ENCODE results near the gene RELL1.

Gene RELL1

DNA sequence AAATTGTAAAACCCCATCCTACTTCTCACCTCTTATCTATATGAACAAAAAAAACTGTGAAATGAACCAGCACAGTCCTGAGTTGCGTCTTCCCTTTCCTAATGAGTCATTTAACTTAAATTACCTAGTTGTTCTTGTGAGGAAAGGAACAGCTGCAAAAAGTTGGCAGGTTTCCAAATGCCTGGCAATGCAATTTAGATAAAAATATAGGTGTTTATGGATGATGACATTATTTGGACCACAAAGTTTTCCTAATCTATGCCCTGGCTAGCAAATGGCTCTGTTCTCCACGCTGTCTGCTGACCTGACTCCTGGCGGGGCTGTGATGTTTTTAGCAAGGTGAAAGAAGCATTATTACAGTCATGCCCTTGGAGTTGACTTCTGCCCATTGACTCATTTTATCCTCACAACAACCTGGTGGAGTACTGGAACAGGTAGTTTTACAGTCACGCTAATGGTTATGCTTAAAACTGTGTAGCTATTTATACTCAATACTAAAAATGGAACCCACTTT lies 29.8 kb upstream of the RELL1 start:
- Mint-ChIP-seq H3K4me1 (peaks cover 3 to 10% of the 10 kb centered on the region in 2 donors), H3K36me3 (no peaks in the 10 kb centered on the region), H3K27ac (peak overlapping the region; percentile 65), H3K27me3 (peaks cover 8 to 9% of the 10 kb centered on the region in 2 donors), H3K9me3 (no peaks in the 10 kb centered on the region), H3K4me3 (no peak overlapping the region)
- DNase-seq (peak; percentile 5), ATAC-seq (replicated peaks) (peak; percentile 74 to 86)

DNA sequence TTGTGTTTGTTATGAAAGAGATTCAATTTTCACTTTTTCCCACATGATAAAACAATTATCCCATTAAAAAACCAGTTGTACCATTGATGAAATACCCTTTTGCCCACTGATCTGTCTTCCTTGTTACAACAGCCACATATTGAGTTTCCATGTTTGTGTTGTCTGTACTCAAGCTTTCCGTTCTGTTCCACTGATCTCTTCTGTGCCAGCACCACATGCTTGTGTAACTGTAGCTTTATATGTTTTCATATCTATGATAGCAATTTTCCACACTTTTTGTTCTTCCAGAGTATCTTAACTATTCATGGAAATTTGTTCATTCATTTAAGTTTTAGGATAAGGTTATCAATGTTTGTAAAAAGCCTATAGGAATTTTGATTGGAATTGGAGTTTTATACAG lies 24.3 kb upstream of the RELL1 start:
- ATAC-seq (replicated peaks) (no peak), DNase-seq (no peak)
- H3K4me3 Mint-ChIP-seq = no peak overlapping the region
- no peaks in the 10 kb centered on the region for H3K9me3 Mint-ChIP-seq
- H3K27me3 Mint-ChIP-seq = peaks cover 4 to 14% of the 10 kb centered on the region in 2 donors
- H3K36me3 Mint-ChIP-seq = no peaks in the 10 kb centered on the region
- H3K27ac Mint-ChIP-seq = no peak overlapping the region
- no peaks in the 10 kb centered on the region for H3K4me1 Mint-ChIP-seq

GRCh38 chr4:37706032-37706431 lies 19.9 kb upstream of the RELL1 start:
- Mint-ChIP-seq H3K4me3 (no peak overlapping the region), H3K27me3 (peaks cover 0 to 6% of the 10 kb centered on the region in 2 donors), H3K36me3 (no peaks in the 10 kb centered on the region), H3K4me1 (no peaks in the 10 kb centered on the region), H3K27ac (no peak overlapping the region), H3K9me3 (no peaks in the 10 kb centered on the region)
- DNase-seq (no peak), ATAC-seq (replicated peaks) (no peak)

DNA sequence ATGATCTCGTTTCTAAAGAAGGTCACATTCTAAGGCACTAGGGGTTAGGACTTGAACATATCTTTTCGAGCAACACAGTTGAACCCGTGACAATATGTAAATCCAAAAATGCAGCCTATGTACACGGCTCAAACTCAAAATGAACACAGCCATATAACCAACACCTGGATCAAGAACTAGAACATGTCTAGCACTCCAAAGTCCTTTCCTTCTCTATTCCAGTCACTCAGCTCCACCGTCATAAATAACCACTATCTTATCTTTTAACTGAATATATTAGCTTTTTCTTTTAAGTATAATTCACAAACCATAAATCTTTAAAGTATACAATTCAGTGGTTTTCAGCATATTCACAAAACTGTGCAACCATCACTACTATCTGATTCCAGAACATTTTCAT lies 19.4 kb upstream of the RELL1 start:
- H3K4me1 Mint-ChIP-seq = no peaks in the 10 kb centered on the region
- H3K27ac Mint-ChIP-seq = no peak overlapping the region
- peaks cover 0 to 6% of the 10 kb centered on the region in 2 donors for H3K27me3 Mint-ChIP-seq
- no peaks in the 10 kb centered on the region for H3K36me3 Mint-ChIP-seq
- no peak overlapping the region for H3K4me3 Mint-ChIP-seq
- no peak for ATAC-seq (replicated peaks)
- no peak for DNase-seq
- H3K9me3 Mint-ChIP-seq = no peaks in the 10 kb centered on the region

GRCh38 chr4:37699868-37700481 lies 13.8 kb upstream of the RELL1 start:
- Mint-ChIP-seq H3K27ac (no peak overlapping the region), H3K27me3 (no peaks in the 10 kb centered on the region)
- no peak for ATAC-seq (replicated peaks)

GRCh38 chr4:37697566-37697965 lies 11.4 kb upstream of the RELL1 start:
- DNase-seq = no peak

More at GRCh38 chr4:37699868-37700481, 13.8 kb upstream of the RELL1 start:
- H3K4me3 Mint-ChIP-seq = no peak overlapping the region
- no peak for DNase-seq
- no peaks in the 10 kb centered on the region for H3K36me3 Mint-ChIP-seq
- H3K4me1 Mint-ChIP-seq = no peaks in the 10 kb centered on the region
- no peaks in the 10 kb centered on the region for H3K9me3 Mint-ChIP-seq

GRCh38 chr4:37693450-37694190 lies 7.4 kb upstream of the RELL1 start:
- H3K9me3 Mint-ChIP-seq = peaks cover 4 to 5% of the 10 kb centered on the region in 2 donors
- no peak for ATAC-seq (replicated peaks)
- no peaks in the 10 kb centered on the region for H3K4me1 Mint-ChIP-seq
- H3K27me3 Mint-ChIP-seq = no peaks in the 10 kb centered on the region
- H3K4me3 Mint-ChIP-seq = no peak overlapping the region
- DNase-seq = no peak
- no peak overlapping the region for H3K27ac Mint-ChIP-seq
- H3K36me3 Mint-ChIP-seq = peaks cover 3 to 4% of the 10 kb centered on the region in 2 donors

More at GRCh38 chr4:37697566-37697965, 11.4 kb upstream of the RELL1 start:
- Mint-ChIP-seq H3K27ac (no peak overlapping the region), H3K9me3 (peaks cover 2 to 3% of the 10 kb centered on the region in 2 donors), H3K4me1 (no peaks in the 10 kb centered on the region), H3K36me3 (peaks cover 2% of the 10 kb centered on the region in 2 donors), H3K4me3 (no peak overlapping the region), H3K27me3 (no peaks in the 10 kb centered on the region)
- no peak for ATAC-seq (replicated peaks)

- Mint-ChIP-seq H3K9me3 (peaks cover 4 to 5% of the 10 kb centered on the region in 2 donors), H3K36me3 (peaks cover 3 to 4% of the 10 kb centered on the region in 2 donors), H3K4me1 (no peaks in the 10 kb centered on the region), H3K4me3 (no peak overlapping the region), H3K27me3 (no peaks in the 10 kb centered on the region), H3K27ac (no peak overlapping the region)
- ATAC-seq (replicated peaks) = no peak
- DNase-seq = no peak
Measured at GRCh38 chr4:37693030-37693429, 6.9 kb upstream of the RELL1 start.

- DNase-seq = no peak
- Mint-ChIP-seq H3K27me3 (no peaks in the 10 kb centered on the region), H3K27ac (no peak overlapping the region), H3K4me3 (no peak overlapping the region), H3K9me3 (peaks cover 4 to 5% of the 10 kb centered on the region in 2 donors), H3K36me3 (peaks cover 3 to 4% of the 10 kb centered on the region in 2 donors), H3K4me1 (peaks cover 0 to 8% of the 10 kb centered on the region in 2 donors)
- ATAC-seq (replicated peaks) = no peak
Measured at GRCh38 chr4:37690976-37691375, 4.8 kb upstream of the RELL1 start.

- ATAC-seq (replicated peaks) (no peak), DNase-seq (no peak)
- Mint-ChIP-seq H3K27me3 (peaks cover under 1 to 7% of the 10 kb centered on the region in 2 donors), H3K36me3 (peaks cover 3 to 4% of the 10 kb centered on the region in 2 donors), H3K4me1 (peaks cover 4 to 19% of the 10 kb centered on the region in 2 donors), H3K4me3 (no peak overlapping the region), H3K27ac (no peak overlapping the region), H3K9me3 (peaks cover 4 to 5% of the 10 kb centered on the region in 2 donors)
Measured at GRCh38 chr4:37689353-37690095, 3.3 kb upstream of the RELL1 start.

GRCh38 chr4:37687681-37688080 lies 1.5 kb upstream of the RELL1 start:
- peaks cover 13 to 33% of the 10 kb centered on the region in 2 donors for H3K4me1 Mint-ChIP-seq
- ATAC-seq (replicated peaks) (no peak), DNase-seq (no peak)
- peaks cover 3% of the 10 kb centered on the region in 2 donors for H3K36me3 Mint-ChIP-seq
- H3K4me3 Mint-ChIP-seq = no peak overlapping the region
- H3K27ac Mint-ChIP-seq = no peak overlapping the region
- peaks cover 3 to 4% of the 10 kb centered on the region in 2 donors for H3K9me3 Mint-ChIP-seq
- H3K27me3 Mint-ChIP-seq = peaks cover 5 to 11% of the 10 kb centered on the region in 2 donors

DNA sequence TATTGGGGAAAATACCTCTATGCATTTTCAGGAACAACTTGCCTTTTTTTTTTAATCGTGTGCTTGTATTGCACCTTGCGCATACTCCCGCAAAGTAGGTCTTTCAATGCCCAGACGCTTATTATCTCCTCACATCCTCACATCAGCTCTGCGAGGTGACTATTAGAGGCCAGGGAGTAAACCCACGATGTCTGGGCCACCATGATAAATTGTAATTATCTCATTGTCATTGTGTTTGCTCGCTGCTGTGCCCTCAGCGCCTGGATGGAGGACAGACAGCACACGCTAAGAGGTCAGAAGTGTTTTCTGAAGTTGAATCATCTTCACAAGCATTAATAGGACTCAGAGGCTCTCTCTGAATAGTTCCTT lies 1.0 kb upstream of the RELL1 start:
- H3K4me3 Mint-ChIP-seq = peak overlapping the region; percentile 90 to 91
- DNase-seq (no peak), ATAC-seq (replicated peaks) (no peak)
- H3K4me1 Mint-ChIP-seq = peaks cover 14 to 38% of the 10 kb centered on the region in 2 donors
- H3K9me3 Mint-ChIP-seq = no peaks in the 10 kb centered on the region
- H3K27ac Mint-ChIP-seq = no peak overlapping the region
- H3K36me3 Mint-ChIP-seq = no peaks in the 10 kb centered on the region
- H3K27me3 Mint-ChIP-seq = peaks cover 5 to 11% of the 10 kb centered on the region in 2 donors

DNA sequence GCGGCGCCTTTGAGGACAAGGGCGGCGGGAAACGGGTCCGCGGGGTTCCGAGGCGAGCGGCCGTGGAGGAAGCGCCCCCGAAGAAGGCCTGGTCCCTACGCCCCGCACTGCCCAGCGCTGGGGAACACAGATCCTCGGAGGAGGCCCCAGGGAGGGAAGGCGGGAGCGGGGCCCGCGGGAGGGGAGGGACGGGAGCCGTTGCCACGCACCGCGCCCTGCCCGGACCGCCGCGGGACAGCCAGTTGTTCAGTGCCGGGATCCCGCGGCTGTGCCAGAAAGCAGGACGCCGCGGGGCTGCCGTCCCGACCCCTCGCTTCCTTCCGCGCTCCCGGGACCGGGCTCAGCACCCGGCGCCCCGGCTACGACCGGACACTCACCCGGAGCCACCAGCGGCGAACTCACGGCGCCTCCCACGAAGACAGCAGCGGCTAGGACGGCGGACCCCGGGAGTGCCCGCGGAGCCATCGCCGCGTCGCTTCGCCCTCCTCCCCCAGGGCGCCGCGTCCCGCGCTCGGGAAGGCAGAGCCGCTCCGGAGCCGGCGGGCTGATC lies 278 bp downstream of the RELL1 start:
- no peaks in the 10 kb centered on the region for H3K36me3 Mint-ChIP-seq
- peaks cover 14 to 40% of the 10 kb centered on the region in 2 donors for H3K4me1 Mint-ChIP-seq
- H3K9me3 Mint-ChIP-seq = no peaks in the 10 kb centered on the region
- peak; percentile 18 for DNase-seq
- peak overlapping the region; percentile 7 for H3K27ac Mint-ChIP-seq
- peak overlapping the region; percentile 90 to 91 for H3K4me3 Mint-ChIP-seq
- peaks cover 5 to 11% of the 10 kb centered on the region in 2 donors for H3K27me3 Mint-ChIP-seq
- peak; percentile 6 to 10 for ATAC-seq (replicated peaks)
